A549 treated with Hydrocortisone at 1 μM for 4 hours (cell line): ENCODE measurements around the gene PCDH20. TPM values are rescaled to one million over a fixed set of nuclear protein-coding genes. Genes with fewer than 3 reads are reported as not detected.

ENCODE experiments used
- total RNA-seq: library from RNA; stranded (reverse); fragments of 200-300 nt; extraction: Qiagen RNA extraction; gene quantifications from 5 replicates; pipeline ENCODE4 v1.2.3, GENCODE V29; 2022

The PCDH20 gene, protein sequence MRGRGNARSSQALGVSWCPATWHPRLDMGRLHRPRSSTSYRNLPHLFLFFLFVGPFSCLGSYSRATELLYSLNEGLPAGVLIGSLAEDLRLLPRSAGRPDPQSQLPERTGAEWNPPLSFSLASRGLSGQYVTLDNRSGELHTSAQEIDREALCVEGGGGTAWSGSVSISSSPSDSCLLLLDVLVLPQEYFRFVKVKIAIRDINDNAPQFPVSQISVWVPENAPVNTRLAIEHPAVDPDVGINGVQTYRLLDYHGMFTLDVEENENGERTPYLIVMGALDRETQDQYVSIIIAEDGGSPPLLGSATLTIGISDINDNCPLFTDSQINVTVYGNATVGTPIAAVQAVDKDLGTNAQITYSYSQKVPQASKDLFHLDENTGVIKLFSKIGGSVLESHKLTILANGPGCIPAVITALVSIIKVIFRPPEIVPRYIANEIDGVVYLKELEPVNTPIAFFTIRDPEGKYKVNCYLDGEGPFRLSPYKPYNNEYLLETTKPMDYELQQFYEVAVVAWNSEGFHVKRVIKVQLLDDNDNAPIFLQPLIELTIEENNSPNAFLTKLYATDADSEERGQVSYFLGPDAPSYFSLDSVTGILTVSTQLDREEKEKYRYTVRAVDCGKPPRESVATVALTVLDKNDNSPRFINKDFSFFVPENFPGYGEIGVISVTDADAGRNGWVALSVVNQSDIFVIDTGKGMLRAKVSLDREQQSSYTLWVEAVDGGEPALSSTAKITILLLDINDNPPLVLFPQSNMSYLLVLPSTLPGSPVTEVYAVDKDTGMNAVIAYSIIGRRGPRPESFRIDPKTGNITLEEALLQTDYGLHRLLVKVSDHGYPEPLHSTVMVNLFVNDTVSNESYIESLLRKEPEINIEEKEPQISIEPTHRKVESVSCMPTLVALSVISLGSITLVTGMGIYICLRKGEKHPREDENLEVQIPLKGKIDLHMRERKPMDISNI
- total RNA-seq = not detected in 5 replicates

DNA sequence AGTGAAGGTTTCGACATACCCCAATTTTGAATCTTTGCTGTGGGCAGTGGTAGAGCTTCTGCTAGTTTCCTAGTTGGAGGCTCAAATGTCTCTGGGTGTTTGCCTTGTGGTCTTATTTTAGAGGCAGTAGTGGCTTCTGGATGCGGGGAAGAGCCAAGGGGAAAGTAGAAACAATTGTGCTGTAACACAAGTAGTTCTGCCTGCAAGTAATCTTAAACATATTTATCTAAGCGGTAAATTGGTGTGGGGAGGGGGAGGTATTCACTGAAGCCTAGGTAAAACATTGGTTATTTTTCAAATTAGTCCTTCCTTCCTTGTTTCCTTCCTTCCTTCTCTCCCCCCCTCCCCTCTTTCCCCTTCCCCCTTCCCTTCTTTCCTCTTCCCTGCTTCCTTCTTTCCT is at the start of gene PCDH20:
PCDH20 (minus strand) TSS at position 101 of the 400 bp plus-strand sequence. CDS start 691 bp downstream, outside the sequence.

